Left lobe of liver (tissue), 2 donors: ENCODE results near the gene CD160. TPM values are rescaled to one million over a fixed set of nuclear protein-coding genes. Genes with fewer than 3 reads are reported as not detected.
"Not testable (repeated sequence)": the region's sequence is repeated elsewhere in the genome, so short reads cannot be mapped to it uniquely, and the experiment has no call there.

Experiments used
- ATAC-seq: fragments of 200-7000 bp; cut with Tn5 transposase; one replicate; pipeline ENCODE4 v1.9.1; 2020; ENCODE audit warnings: mild to moderate bottlenecking, moderate library complexity
- DNase-seq: peaks from one replicate; pipeline ENCODE4 v3.0.0-alpha.2; 2020; ENCODE audit warnings: low spot score
- total RNA-seq: library from RNA; stranded (reverse); gene quantifications from one replicate; pipeline ENCODE4 v1.2.1, GENCODE V29; 2021
- donor health status: DM: no; HTN: no; CAD: no; lungs with moderate emphysema.
- donor health status: DM: no; HTN: yes; CAD: no.

The CD160 gene, protein sequence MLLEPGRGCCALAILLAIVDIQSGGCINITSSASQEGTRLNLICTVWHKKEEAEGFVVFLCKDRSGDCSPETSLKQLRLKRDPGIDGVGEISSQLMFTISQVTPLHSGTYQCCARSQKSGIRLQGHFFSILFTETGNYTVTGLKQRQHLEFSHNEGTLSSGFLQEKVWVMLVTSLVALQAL
- total RNA-seq = not detected

DNA sequence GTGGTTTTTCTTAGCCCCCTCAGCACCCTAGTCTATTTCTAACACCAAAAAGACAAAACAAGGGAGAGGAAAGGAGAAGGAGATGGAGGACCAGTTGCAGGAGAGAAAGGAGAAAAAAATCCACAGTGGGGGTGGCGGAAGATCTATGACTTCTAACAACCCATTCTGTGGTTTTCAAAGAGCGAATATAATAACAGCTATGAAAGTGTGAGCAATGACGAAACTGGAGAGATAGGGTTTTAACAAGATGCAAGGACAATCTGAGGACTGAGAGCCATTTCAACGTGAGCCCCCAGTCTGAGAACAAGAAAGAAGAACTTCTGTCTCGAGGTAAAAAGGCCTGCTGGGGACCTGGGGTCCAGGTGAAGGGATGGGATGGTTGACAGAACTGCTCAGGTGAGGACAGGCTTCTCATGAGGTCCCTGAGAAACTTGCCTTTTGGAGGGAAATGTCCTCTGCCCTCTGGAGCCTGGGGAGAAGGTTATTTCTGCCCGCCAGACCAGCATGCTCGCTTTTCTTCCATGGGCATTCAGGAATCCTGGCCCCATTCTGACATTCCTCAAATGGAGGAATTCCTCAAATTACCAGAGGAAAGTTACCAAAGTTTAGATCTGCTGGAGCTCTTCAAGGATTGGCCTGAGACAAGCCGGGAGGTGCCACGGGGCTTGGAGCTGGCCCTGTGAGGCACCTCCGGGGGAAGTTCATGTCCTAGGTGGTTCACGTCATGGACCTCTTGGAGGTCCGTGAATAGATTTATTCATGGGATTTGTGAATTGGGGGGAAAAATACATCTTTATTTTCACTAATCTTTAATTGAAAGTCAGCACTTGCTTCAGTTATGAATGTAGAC lies at the start of gene CD160:
CD160 (plus strand) TSS at position 270 of the 850 bp plus-strand sequence. CDS start 8,829 bp downstream, outside the sequence.
- no peak for DNase-seq
- no peak for ATAC-seq

- not testable (repeated sequence) for DNase-seq, ATAC-seq
Observed at GRCh38 chr1:145670995-145671745, 48.1 kb upstream of the CD160 start.

DNA sequence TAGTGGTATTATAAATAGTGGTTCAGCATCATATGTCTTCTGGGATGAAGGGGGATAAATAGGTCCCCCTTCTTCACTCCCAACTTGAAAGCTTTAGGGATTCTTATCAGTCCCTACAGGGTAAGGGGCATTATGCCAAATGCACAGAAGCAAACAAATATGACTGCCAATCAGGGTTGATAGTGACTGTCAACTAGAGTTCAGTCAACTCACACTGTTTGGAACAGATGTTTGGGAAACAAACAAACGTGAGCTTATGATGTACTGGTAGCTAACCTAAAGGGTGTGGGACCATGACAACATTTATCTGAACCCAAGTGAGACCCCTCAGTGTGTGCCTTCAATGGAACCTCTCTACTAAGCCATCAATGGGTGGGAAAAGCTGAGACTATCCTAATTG lies 46.1 kb upstream of the CD160 start:
- peak; percentile 61 for ATAC-seq
- DNase-seq = not testable (repeated sequence)

DNA sequence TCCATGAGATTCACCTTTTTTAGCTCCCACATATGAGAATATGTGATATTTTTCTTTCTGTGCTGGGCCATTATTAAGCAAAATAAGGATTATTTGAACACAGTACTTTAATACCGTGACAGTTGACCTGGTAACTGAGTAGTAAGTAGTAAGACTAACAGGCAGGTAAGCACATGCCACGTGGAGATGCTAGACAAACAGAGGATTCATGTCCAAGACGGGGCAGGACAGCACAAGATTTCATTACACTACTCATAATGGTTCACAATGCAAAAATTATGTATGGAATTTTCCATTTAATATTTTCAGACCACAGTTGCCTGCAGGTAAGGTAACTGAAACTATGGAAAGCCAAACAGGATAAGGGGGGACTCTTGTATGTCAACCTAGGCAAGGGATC lies 34.4 kb upstream of the CD160 start:
- ATAC-seq, DNase-seq: not testable (repeated sequence)

DNA sequence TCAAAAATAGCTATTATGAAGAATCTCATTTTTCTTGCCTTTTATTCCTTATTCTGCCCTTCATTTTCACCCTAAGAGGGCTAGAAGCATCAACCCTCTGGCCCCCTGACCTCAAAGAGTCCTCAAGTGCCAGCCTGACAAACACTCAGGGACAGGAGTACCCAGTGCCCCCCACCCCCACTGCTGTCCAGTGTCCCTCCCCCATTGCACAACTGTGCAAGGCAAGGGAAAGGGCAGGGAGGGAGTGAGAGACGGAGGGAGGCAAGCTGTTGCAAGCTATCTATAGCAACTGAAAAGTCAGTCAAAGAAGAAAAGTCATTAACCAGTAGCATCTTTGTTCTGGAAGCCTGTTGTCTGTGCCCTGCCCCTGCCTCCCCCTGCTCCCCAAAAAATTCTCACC lies 33.2 kb upstream of the CD160 start:
- not testable (repeated sequence) for DNase-seq, ATAC-seq

GRCh38 chr1:145688328-145688727 lies 31.0 kb upstream of the CD160 start:
- ATAC-seq = no peak
- no peak for DNase-seq

- no peak for ATAC-seq
Observed at GRCh38 chr1:145688924-145689323, 30.4 kb upstream of the CD160 start.

GRCh38 chr1:145689922-145690321 lies 29.4 kb upstream of the CD160 start:
- ATAC-seq = no peak
- no peak for DNase-seq

More at GRCh38 chr1:145688924-145689323, 30.4 kb upstream of the CD160 start:
- DNase-seq = no peak

- ATAC-seq (peak; percentile 71), DNase-seq (no peak)
Observed at GRCh38 chr1:145690587-145691558, 28.4 kb upstream of the CD160 start.

GRCh38 chr1:145692785-145693443 lies 26.4 kb upstream of the CD160 start:
- ATAC-seq (peak; percentile 9), DNase-seq (no peak)

GRCh38 chr1:145695821-145696629 lies 23.3 kb upstream of the CD160 start:
- no peak for ATAC-seq
- DNase-seq = no peak

GRCh38 chr1:145696630-145696960 lies 22.7 kb upstream of the CD160 start:
- no peak for ATAC-seq
- DNase-seq = no peak

GRCh38 chr1:145701306-145701862 lies 17.9 kb upstream of the CD160 start:
- ATAC-seq = peak; percentile 10
- no peak for DNase-seq

GRCh38 chr1:145702052-145702451 lies 17.2 kb upstream of the CD160 start:
- DNase-seq (no peak), ATAC-seq (no peak)

GRCh38 chr1:145702826-145703225 lies 16.5 kb upstream of the CD160 start:
- DNase-seq (no peak), ATAC-seq (no peak)

- ATAC-seq (no peak), DNase-seq (no peak)
Observed at GRCh38 chr1:145705622-145706021, 13.7 kb upstream of the CD160 start.

DNA sequence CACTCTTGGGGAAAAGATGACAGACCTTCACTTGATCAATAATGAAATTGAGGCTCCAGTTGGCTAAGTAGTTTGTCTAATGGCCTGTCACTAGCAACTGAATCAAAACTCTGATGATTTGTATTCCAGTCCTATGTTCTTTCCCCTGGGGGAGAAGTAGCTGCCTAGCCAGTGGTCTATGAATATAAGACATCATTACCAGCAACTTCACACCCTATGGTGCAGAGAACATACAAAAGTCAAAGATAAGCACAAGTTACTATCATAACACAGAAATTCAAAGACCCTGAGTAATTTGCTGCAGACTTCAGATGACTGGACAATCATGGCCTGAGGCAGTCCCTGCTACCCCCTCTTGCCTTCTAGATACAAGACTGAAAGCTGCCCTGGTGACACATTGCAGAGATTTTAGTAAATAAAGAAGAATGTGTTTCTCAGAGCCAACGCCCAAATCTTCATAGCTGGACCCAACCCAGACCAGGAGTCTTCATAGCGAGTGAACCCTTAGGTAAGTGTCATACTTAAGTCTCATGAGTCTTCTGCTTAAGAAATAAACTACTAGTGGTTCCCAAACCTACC lies 13.1 kb upstream of the CD160 start:
- ATAC-seq (no peak), DNase-seq (no peak)

GRCh38 chr1:145707183-145707867 lies 12.0 kb upstream of the CD160 start, which contains the start of gene PDZK1:
Gene PDZK1 (minus strand): TSS chr1:145707368. CDS start chr1:145688021, 19,347 bp downstream.
- peak; percentile 83 for ATAC-seq
- DNase-seq = peak; percentile 92
